ENCODE data around the gene BRIX1. TPM values are rescaled to one million over a fixed set of nuclear protein-coding genes. Genes with fewer than 3 reads are reported as not detected.

The BRIX1 gene
- total RNA-seq, 6 experiments from 2014 or later, result 49.3 to 60.4 (median 55.0) TPM

GRCh38 chr5:34932947-34933346 lies 17.4 kb downstream of the BRIX1 start:
- H3K36me3 Mint-ChIP-seq (ENCODE audit: low read depth), result peaks cover 28% of the 10 kb centered on the region
- DNase-seq, result no peak
- no peaks in the 10 kb centered on the region; the same call in none of the 2 replicates for H3K27me3 Mint-ChIP-seq (ENCODE audit: insufficient read depth)
- TF ChIP-seq, protein P1, sequence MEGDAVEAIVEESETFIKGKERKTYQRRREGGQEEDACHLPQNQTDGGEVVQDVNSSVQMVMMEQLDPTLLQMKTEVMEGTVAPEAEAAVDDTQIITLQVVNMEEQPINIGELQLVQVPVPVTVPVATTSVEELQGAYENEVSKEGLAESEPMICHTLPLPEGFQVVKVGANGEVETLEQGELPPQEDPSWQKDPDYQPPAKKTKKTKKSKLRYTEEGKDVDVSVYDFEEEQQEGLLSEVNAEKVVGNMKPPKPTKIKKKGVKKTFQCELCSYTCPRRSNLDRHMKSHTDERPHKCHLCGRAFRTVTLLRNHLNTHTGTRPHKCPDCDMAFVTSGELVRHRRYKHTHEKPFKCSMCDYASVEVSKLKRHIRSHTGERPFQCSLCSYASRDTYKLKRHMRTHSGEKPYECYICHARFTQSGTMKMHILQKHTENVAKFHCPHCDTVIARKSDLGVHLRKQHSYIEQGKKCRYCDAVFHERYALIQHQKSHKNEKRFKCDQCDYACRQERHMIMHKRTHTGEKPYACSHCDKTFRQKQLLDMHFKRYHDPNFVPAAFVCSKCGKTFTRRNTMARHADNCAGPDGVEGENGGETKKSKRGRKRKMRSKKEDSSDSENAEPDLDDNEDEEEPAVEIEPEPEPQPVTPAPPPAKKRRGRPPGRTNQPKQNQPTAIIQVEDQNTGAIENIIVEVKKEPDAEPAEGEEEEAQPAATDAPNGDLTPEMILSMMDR (IDR thresholded peaks at IDR 0.05), result no peak
- H3K27ac Mint-ChIP-seq, result no peak overlapping the region
- H3K9me3 Mint-ChIP-seq, result no peaks in the 10 kb centered on the region
- H3K4me1 Mint-ChIP-seq (ENCODE audit: low read depth), result peaks cover 30% of the 10 kb centered on the region
- H3K4me3 Mint-ChIP-seq, result no peak overlapping the region

- Mint-ChIP-seq H3K9me3 (no peaks in the 10 kb centered on the region), H3K4me1 (ENCODE audit: low read depth) (no peaks in the 10 kb centered on the region), H3K27ac (no peak overlapping the region), H3K4me3 (no peak overlapping the region), H3K27me3 (ENCODE audit: insufficient read depth) (no peaks in the 10 kb centered on the region; the same call in 1 of the 2 replicates), H3K36me3 (ENCODE audit: low read depth) (peaks cover 18% of the 10 kb centered on the region)
- DNase-seq, result no peak
- TF ChIP-seq, protein P1 (IDR thresholded peaks at IDR 0.05), result no peak
Observed at GRCh38 chr5:34941936-34942335, 26.4 kb downstream of the BRIX1 start.

DNA sequence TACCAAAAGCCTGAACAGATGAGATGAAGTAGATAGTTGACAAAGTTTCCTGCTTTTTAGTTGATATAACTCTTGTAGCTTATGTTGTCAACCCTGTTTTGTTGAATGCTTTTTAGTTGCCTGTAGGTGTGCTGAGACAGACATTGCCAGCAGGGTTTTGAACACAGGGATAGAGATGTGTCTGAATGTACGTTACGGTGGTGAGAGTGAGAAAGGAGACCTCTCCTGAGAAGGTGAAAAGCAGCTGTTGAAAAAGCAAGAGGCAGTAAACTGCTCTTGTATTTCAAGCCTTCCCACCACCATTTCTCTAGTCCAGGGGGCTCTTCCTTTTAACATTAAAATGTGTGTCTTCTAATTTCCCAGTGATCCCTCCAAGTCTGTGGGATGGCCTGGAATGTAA lies 28.5 kb downstream of the BRIX1 start:
- Mint-ChIP-seq H3K36me3 (ENCODE audit: low read depth) (peaks cover 15% of the 10 kb centered on the region), H3K4me3 (no peak overlapping the region), H3K27ac (no peak overlapping the region), H3K27me3 (ENCODE audit: insufficient read depth) (no peaks in the 10 kb centered on the region; the same call in 1 of the 2 replicates), H3K9me3 (no peaks in the 10 kb centered on the region), H3K4me1 (ENCODE audit: low read depth) (no peaks in the 10 kb centered on the region)
- TF ChIP-seq, protein P1 (IDR thresholded peaks at IDR 0.05), result no peak
- no peak for DNase-seq

- no peaks in the 10 kb centered on the region for H3K9me3 Mint-ChIP-seq
Observed at GRCh38 chr5:34944460-34945047, 29.0 kb downstream of the BRIX1 start.

GRCh38 chr5:34957321-34957720 lies 41.8 kb downstream of the BRIX1 start:
- H3K36me3 Mint-ChIP-seq (ENCODE audit: low read depth), result peaks cover 6% of the 10 kb centered on the region
- H3K4me1 Mint-ChIP-seq (ENCODE audit: low read depth), result peaks cover 14% of the 10 kb centered on the region
- H3K27me3 Mint-ChIP-seq (ENCODE audit: insufficient read depth), result no peaks in the 10 kb centered on the region; the same call in 1 of the 2 replicates
- no peak for DNase-seq
- no peaks in the 10 kb centered on the region for H3K9me3 Mint-ChIP-seq
- H3K4me3 Mint-ChIP-seq, result no peak overlapping the region
- H3K27ac Mint-ChIP-seq, result no peak overlapping the region
- TF ChIP-seq, protein P1 (IDR thresholded peaks at IDR 0.05), result no peak

More at GRCh38 chr5:34944460-34945047, 29.0 kb downstream of the BRIX1 start:
- Mint-ChIP-seq H3K4me1 (ENCODE audit: low read depth) (no peaks in the 10 kb centered on the region), H3K27me3 (ENCODE audit: insufficient read depth) (no peaks in the 10 kb centered on the region; the same call in 1 of the 2 replicates), H3K4me3 (no peak overlapping the region), H3K27ac (no peak overlapping the region), H3K36me3 (ENCODE audit: low read depth) (peaks cover 15% of the 10 kb centered on the region)
- TF ChIP-seq, protein P1 (IDR thresholded peaks at IDR 0.05), result no peak
- no peak for DNase-seq

Data from HFFc6 (cell line).